ENCODE results near the gene MCHR1. TPM values are rescaled to one million over a fixed set of nuclear protein-coding genes. Genes with fewer than 3 reads are reported as not detected.
"Not testable (repeated sequence)": the region's sequence is repeated elsewhere in the genome, so short reads cannot be mapped to it uniquely, and the experiment has no call there.

Gene MCHR1
- polyA plus RNA-seq, 1 donor from 2014 or later = 2.6 TPM

- no peaks in the 10 kb centered on the region for H4K20me1 ChIP-seq (ENCODE audit: insufficient read depth)
- no peaks in the 10 kb centered on the region for H3K36me3 ChIP-seq (ENCODE audit: insufficient read depth, low read length)
- no peaks in the 10 kb centered on the region for H3F3A ChIP-seq (ENCODE audit: insufficient read depth, low read length, poor library complexity, severe bottlenecking)
- no peaks in the 10 kb centered on the region for H3K27me3 ChIP-seq (ENCODE audit: insufficient read depth, low read depth, low read length)
- H3K9me3 ChIP-seq (ENCODE audit: low read length) = no peaks in the 10 kb centered on the region
- H3K27ac ChIP-seq (ENCODE audit: low read length) = no peak overlapping the region
- no peak overlapping the region for H3K4me3 ChIP-seq (ENCODE audit: low read length)
- no peaks in the 10 kb centered on the region for H3K79me2 ChIP-seq (replicated peaks; ENCODE audit: insufficient read depth, low read length)
- TF ChIP-seq POLR2AphosphoS5 (IDR thresholded peaks at IDR 0.05) (no peak), CTCF (IDR thresholded peaks at IDR 0.05; ENCODE audit: poor library complexity, severe bottlenecking) (no peak), EZH2 (IDR thresholded peaks at IDR 0.05; ENCODE audit: borderline replicate concordance, insufficient read depth, low read length, poor library complexity, severe bottlenecking) (no peak), RAD21 (conservative IDR thresholded peaks at IDR 0.05) (no peak), REST (IDR thresholded peaks at IDR 0.05; ENCODE audit: borderline replicate concordance) (no peak), SMC3 (conservative IDR thresholded peaks at IDR 0.05; ENCODE audit: poor library complexity) (no peak), EP300 (conservative IDR thresholded peaks at IDR 0.05; ENCODE audit: poor library complexity, severe bottlenecking) (no peak), TAF1 (IDR thresholded peaks at IDR 0.05; ENCODE audit: low read depth) (no peak), MXI1 (conservative IDR thresholded peaks at IDR 0.05; ENCODE audit: poor library complexity, severe bottlenecking) (no peak)
- H3K9ac ChIP-seq (ENCODE audit: low read length) = no peak overlapping the region
- no peak overlapping the region for H2AFZ ChIP-seq (ENCODE audit: low read depth, low read length)
- no peaks in the 10 kb centered on the region for H3K9me2 ChIP-seq (ENCODE audit: insufficient read depth, low read length)
- H3K4me2 ChIP-seq (ENCODE audit: low read length) = no peak overlapping the region
These were observed 25.9 kb upstream of the MCHR1 start for GRCh38 chr22:40653361-40653760.

- no peak overlapping the region for H3K4me2 ChIP-seq (ENCODE audit: low read length)
- H4K20me1 ChIP-seq (ENCODE audit: insufficient read depth) = no peaks in the 10 kb centered on the region
- H3K27ac ChIP-seq (ENCODE audit: low read length) = no peak overlapping the region
- no peaks in the 10 kb centered on the region for H3K79me2 ChIP-seq (replicated peaks; ENCODE audit: insufficient read depth, low read length)
- no peaks in the 10 kb centered on the region for H3K9me3 ChIP-seq (ENCODE audit: low read length)
- H3K9ac ChIP-seq (ENCODE audit: low read length) = no peak overlapping the region
- H3K9me2 ChIP-seq (ENCODE audit: insufficient read depth, low read length) = no peaks in the 10 kb centered on the region
- no peak overlapping the region for H2AFZ ChIP-seq (ENCODE audit: low read depth, low read length)
- H3K36me3 ChIP-seq (ENCODE audit: insufficient read depth, low read length) = no peaks in the 10 kb centered on the region
- TF ChIP-seq SMC3 (conservative IDR thresholded peaks at IDR 0.05; ENCODE audit: poor library complexity) = peak; percentile 74
- TF ChIP-seq MXI1 (conservative IDR thresholded peaks at IDR 0.05; ENCODE audit: poor library complexity, severe bottlenecking) = no peak
- peak; percentile 68 for TF ChIP-seq CTCF (IDR thresholded peaks at IDR 0.05; ENCODE audit: poor library complexity, severe bottlenecking)
- no peak for TF ChIP-seq POLR2AphosphoS5 (IDR thresholded peaks at IDR 0.05)
- no peak for TF ChIP-seq EZH2 (IDR thresholded peaks at IDR 0.05; ENCODE audit: borderline replicate concordance, insufficient read depth, low read length, poor library complexity, severe bottlenecking)
- no peak for TF ChIP-seq EP300 (conservative IDR thresholded peaks at IDR 0.05; ENCODE audit: poor library complexity, severe bottlenecking)
- peak; percentile 73 for TF ChIP-seq RAD21 (conservative IDR thresholded peaks at IDR 0.05)
- no peak for TF ChIP-seq REST (IDR thresholded peaks at IDR 0.05; ENCODE audit: borderline replicate concordance)
- no peak for TF ChIP-seq TAF1 (IDR thresholded peaks at IDR 0.05; ENCODE audit: low read depth)
- no peaks in the 10 kb centered on the region for H3K27me3 ChIP-seq (ENCODE audit: insufficient read depth, low read depth, low read length)
- H3K4me3 ChIP-seq (ENCODE audit: low read length) = no peak overlapping the region
- H3F3A ChIP-seq (ENCODE audit: insufficient read depth, low read length, poor library complexity, severe bottlenecking) = no peaks in the 10 kb centered on the region
These were observed 24.6 kb upstream of the MCHR1 start for GRCh38 chr22:40654522-40655167.

- not testable (repeated sequence) for H3K79me2 ChIP-seq (replicated peaks; ENCODE audit: insufficient read depth, low read length); H3K9ac ChIP-seq (ENCODE audit: low read length); H4K20me1 ChIP-seq (ENCODE audit: insufficient read depth); H3K9me2 ChIP-seq (ENCODE audit: insufficient read depth, low read length); H2AFZ ChIP-seq (ENCODE audit: low read depth, low read length); H3K36me3 ChIP-seq (ENCODE audit: insufficient read depth, low read length); H3K9me3 ChIP-seq (ENCODE audit: low read length); H3K27me3 ChIP-seq (ENCODE audit: insufficient read depth, low read depth, low read length); H3F3A ChIP-seq (ENCODE audit: insufficient read depth, low read length, poor library complexity, severe bottlenecking); H3K4me3 ChIP-seq (ENCODE audit: low read length); H3K4me2 ChIP-seq (ENCODE audit: low read length); H3K27ac ChIP-seq (ENCODE audit: low read length)
These were observed 23.3 kb upstream of the MCHR1 start for GRCh38 chr22:40655941-40656340.

Data from neural cell (in vitro differentiated cells).